Vagina (tissue), 2 donors: ENCODE data around the gene NPBWR2. TPM values are rescaled to one million over a fixed set of nuclear protein-coding genes. Genes with fewer than 3 reads are reported as not detected.

ENCODE experiments used
- DNase-seq, 2 donors: peaks; one replicate each; pipeline ENCODE4 v3.0.0-alpha.2; 2017; ENCODE audit errors: extremely low spot score in 2 of 2
- H3K27ac ChIP-seq: fragments of 200-600 bp; sonication (generic); one replicate; pipeline ENCODE4 v1.5.1; 2019
- H3K27me3 ChIP-seq: fragments of 200-600 bp; sonication (generic); one replicate; pipeline ENCODE4 v1.5.1; 2019
- H3K36me3 ChIP-seq, 2 donors: fragments of 200-600 bp; sonication (generic); one replicate each; pipeline ENCODE4 v1.5.1; 2017 to 2019
- H3K4me1 ChIP-seq: fragments of 200-600 bp; sonication (generic); one replicate; pipeline ENCODE4 v1.5.1; 2019
- H3K4me3 ChIP-seq, 2 donors: fragments of 200-600 bp; sonication (generic); 1 replicate in 1 of 2; 2 replicates in 1 of 2; pipeline ENCODE4 v1.5.1; 2016 to 2019
- H3K9me3 ChIP-seq: fragments of 200-600 bp; sonication (generic); one replicate; pipeline ENCODE4 v1.5.1; 2019
- POLR2A ChIP-seq, 2 donors: fragments of 450-650 bp; IDR thresholded peaks; one replicate each; pipeline ENCODE4 v1.6.1; 2017; ENCODE audit warnings: antibody characterized with exemption in 2 of 2, mild to moderate bottlenecking in 2 of 2, moderate library complexity in 2 of 2
- POLR2AphosphoS5 ChIP-seq, 2 donors: sonication (generic); formaldehyde crosslinking; IDR thresholded peaks; one replicate each; pipeline ENCODE4 v1.9.0; 2017; ENCODE audit warnings: antibody characterized with exemption in 2 of 2, mild to moderate bottlenecking in 2 of 2, low read depth in 1 of 2; ENCODE audit not compliant: insufficient read depth in 1 of 2
- intact Hi-C: fragments of 100-400 bp; cut with DNase I; formaldehyde crosslinking; loops from one replicate; pipeline ENCODE4 v1.15.1; 2023
- total RNA-seq: library from RNA; depleted of rRNA; stranded (reverse); fragments of >200 nt; gene quantifications from one replicate; pipeline ENCODE4 v1.2.3, GENCODE V29; 2016
- TF ChIP-seq, protein P1 (sequence below), 3 experiments: fragments of 450-650 bp in 2 of 3; fragments of 200-600 bp in 1 of 3; sonication (generic) in 1 of 3; IDR thresholded peaks; one replicate each; pipeline ENCODE4 v1.5.1; 2017 to 2019; ENCODE audit warnings: antibody characterized with exemption in 3 of 3, mild to moderate bottlenecking in 2 of 3, moderate library complexity in 2 of 3

The NPBWR2 gene
- total RNA-seq = not detected

GRCh38 chr20:64106981-64107735, at the start of gene NPBWR2:
NPBWR2 (minus strand) TSS chr20:64107565; CDS start chr20:64106831, 734 bp downstream.
- Histone ChIP-seq H3K4me1 (peaks cover 5% of the 10 kb centered on the region), H3K4me3 (no peak within 1 kb of the TSS), H3K27ac (no peak within 1 kb of the TSS), H3K36me3 (no peaks in the 10 kb centered on the region), H3K27me3 (peaks cover 4% of the 10 kb centered on the region), H3K9me3 (no peaks in the 10 kb centered on the region)
- DNase-seq = no peak
- TF ChIP-seq POLR2A (IDR thresholded peaks at IDR 0.05) (no peak), POLR2AphosphoS5 (IDR thresholded peaks at IDR 0.05; ENCODE audit: insufficient read depth in 1 of 2, low read depth in 1 of 2) (no peak)
- TF ChIP-seq, protein P1, sequence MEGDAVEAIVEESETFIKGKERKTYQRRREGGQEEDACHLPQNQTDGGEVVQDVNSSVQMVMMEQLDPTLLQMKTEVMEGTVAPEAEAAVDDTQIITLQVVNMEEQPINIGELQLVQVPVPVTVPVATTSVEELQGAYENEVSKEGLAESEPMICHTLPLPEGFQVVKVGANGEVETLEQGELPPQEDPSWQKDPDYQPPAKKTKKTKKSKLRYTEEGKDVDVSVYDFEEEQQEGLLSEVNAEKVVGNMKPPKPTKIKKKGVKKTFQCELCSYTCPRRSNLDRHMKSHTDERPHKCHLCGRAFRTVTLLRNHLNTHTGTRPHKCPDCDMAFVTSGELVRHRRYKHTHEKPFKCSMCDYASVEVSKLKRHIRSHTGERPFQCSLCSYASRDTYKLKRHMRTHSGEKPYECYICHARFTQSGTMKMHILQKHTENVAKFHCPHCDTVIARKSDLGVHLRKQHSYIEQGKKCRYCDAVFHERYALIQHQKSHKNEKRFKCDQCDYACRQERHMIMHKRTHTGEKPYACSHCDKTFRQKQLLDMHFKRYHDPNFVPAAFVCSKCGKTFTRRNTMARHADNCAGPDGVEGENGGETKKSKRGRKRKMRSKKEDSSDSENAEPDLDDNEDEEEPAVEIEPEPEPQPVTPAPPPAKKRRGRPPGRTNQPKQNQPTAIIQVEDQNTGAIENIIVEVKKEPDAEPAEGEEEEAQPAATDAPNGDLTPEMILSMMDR (IDR thresholded peaks at IDR 0.05) = no peak
- intact Hi-C loops = no loop called here

DNA sequence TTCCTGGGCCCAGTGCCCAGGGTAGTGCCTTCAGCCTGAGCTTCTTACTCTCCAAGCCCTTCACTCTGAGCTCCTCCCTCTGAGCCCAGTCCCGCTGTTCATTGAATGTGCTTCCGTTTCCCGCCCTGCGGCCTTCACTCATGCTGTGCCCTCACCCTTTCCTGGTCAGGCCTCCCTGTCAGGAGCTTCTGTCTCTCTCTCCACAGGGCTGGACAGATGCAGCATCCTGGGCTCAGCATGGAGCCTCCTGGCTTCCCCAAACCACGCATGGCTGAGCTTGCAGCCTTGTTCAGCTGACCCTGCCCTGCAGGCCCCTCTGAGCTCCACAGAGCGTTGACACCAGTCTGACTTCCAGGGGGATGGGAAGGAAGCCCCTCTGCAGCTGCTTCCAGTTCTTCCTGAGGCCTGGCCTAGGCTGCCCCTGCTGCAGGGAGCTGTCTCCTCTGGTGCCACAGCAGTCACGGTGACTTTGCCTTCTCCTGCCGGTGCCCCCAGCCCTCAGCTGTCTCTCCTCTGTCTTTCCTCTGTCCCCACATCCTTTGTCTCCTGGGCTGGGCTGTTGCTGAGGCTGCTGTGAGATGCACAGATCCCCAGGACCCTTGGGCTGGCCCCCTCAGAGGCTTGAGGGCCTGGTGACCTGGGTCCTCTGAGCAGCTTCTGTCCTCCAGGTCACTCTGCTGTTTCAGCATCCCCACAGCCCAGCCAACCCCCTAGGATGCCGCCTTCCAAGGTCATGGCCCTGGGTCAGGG, 48.9 kb upstream of the NPBWR2 start:
- Histone ChIP-seq H3K36me3 (no peaks in the 10 kb centered on the region), H3K27me3 (no peaks in the 10 kb centered on the region)

DNA sequence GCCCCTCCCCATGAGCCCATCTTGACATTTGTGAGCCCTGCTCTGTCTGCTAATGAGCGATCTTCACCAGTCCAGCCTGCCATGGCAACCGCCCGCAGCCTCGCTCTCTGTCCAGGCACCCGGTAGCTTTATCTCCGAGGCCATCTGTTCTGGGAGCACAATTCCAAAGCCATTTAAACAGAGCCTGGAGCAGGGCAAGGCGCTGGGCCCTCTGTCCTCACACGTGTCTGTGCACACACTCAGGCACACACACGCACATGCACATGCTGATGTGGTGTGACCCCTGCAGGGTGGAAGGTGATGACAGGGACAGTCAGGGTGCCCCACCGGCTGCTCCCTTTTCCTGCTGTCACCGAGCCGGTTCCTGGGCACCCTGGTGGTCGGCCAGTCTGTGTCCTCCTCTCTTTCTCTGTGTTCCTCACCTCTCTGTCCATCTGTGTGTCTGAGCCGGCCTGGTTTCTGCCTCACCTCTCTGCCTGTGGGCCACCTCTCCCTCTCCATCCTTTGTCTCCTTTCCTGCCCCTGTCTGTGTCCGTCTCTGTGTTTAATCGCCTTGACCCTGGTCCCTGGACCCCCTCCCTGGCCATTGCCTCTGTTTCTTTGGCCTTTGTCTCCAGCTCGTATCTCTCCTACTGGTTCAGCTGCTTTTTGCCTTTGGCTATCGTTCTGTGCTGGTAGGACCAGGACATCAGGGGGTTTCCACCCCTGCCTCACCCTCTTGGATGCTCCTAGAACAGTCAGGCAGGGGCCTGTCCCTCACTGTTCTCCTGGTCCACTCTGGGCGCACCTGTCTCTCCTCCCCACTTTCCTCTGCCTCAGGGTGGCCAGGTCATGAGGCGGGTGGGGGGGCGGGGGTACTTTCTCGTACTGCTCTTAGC, 48.1 kb upstream of the NPBWR2 start:
- no peaks in the 10 kb centered on the region for H3K9me3 ChIP-seq
- TF ChIP-seq, protein P1 (IDR thresholded peaks at IDR 0.05) = no peak
- TF ChIP-seq POLR2A (IDR thresholded peaks at IDR 0.05) (no peak), POLR2AphosphoS5 (IDR thresholded peaks at IDR 0.05; ENCODE audit: insufficient read depth in 1 of 2, low read depth in 1 of 2) (no peak)
- H3K4me3 ChIP-seq = no peak overlapping the region
- no peaks in the 10 kb centered on the region for H3K36me3 ChIP-seq
- no peak overlapping the region for H3K27ac ChIP-seq
- intact Hi-C loops = no loop called here
- no peaks in the 10 kb centered on the region for H3K27me3 ChIP-seq
- no peaks in the 10 kb centered on the region for H3K4me1 ChIP-seq
- no peak for DNase-seq

More for the DNA sequence above, 48.9 kb upstream of the NPBWR2 start:
- DNase-seq = no peak
- H3K4me3 ChIP-seq = no peak overlapping the region
- no peaks in the 10 kb centered on the region for H3K4me1 ChIP-seq
- no peak for TF ChIP-seq POLR2A (IDR thresholded peaks at IDR 0.05)
- TF ChIP-seq POLR2AphosphoS5 (IDR thresholded peaks at IDR 0.05; ENCODE audit: insufficient read depth in 1 of 2, low read depth in 1 of 2) = no peak
- TF ChIP-seq, protein P1 (IDR thresholded peaks at IDR 0.05) = no peak
- H3K9me3 ChIP-seq = no peaks in the 10 kb centered on the region
- H3K27ac ChIP-seq = no peak overlapping the region
- intact Hi-C loops = no loop called here

GRCh38 chr20:64154590-64155257, 47.4 kb upstream of the NPBWR2 start:
- Histone ChIP-seq H3K27me3 (no peaks in the 10 kb centered on the region), H3K27ac (no peak overlapping the region), H3K9me3 (no peaks in the 10 kb centered on the region), H3K4me1 (no peaks in the 10 kb centered on the region), H3K4me3 (no peak overlapping the region), H3K36me3 (no peaks in the 10 kb centered on the region)
- intact Hi-C loops = no loop called here
- no peak for DNase-seq
- TF ChIP-seq, protein P1 (IDR thresholded peaks at IDR 0.05) = no peak
- TF ChIP-seq POLR2AphosphoS5 (IDR thresholded peaks at IDR 0.05; ENCODE audit: insufficient read depth in 1 of 2, low read depth in 1 of 2) (no peak), POLR2A (IDR thresholded peaks at IDR 0.05) (no peak)
